DND-41 (cell line): Measurements from ENCODE around the gene LIPG.
"Not testable (repeated sequence)": the region's sequence is repeated elsewhere in the genome, so short reads cannot be mapped to it uniquely, and the experiment has no call there.

Experiments used
- ATAC-seq: fragments of 200-7000 bp; cut with Tn5 transposase; 3 replicates; pipeline ENCODE4 v1.9.1; 2021; ENCODE audit warnings: low read depth; ENCODE audit not compliant: insufficient read depth
- DNase-seq: peaks from one replicate; pipeline ENCODE4 v3.0.0-alpha.2; 2020
- H2AFZ ChIP-seq: 2 replicates; pipeline ENCODE4 v1.6.0; 2012; ENCODE audit warnings: low read depth, low read length
- H3K27ac ChIP-seq: 2 replicates; pipeline ENCODE4 v1.5.1; 2012; ENCODE audit warnings: low read length, inconsistent platforms
- H3K27me3 ChIP-seq: fragments of 200-600 bp; sonication (generic); 2 replicates; pipeline ENCODE4 v1.6.0; 2012; ENCODE audit warnings: low read length, mild to moderate bottlenecking, inconsistent platforms; ENCODE audit not compliant: insufficient read depth, poor library complexity
- H3K36me3 ChIP-seq: 2 replicates; pipeline ENCODE4 v1.5.1; 2012; ENCODE audit warnings: low read length, inconsistent platforms; ENCODE audit not compliant: insufficient read depth
- H3K4me1 ChIP-seq: 2 replicates; pipeline ENCODE4 v1.5.1; 2012; ENCODE audit warnings: mild to moderate bottlenecking, low read length; ENCODE audit not compliant: insufficient read depth
- H3K4me2 ChIP-seq: 2 replicates; pipeline ENCODE4 v1.6.0; 2012; ENCODE audit warnings: mild to moderate bottlenecking, moderate library complexity, low read length, inconsistent platforms; ENCODE audit not compliant: insufficient read depth
- H3K4me3 ChIP-seq, 2 experiments: fragments of 200-600 bp in 1 of 2; shearing (Covaris generic) in 1 of 2; 2 replicates each; pipeline ENCODE4 v1.5.1; 2012 to 2016; ENCODE audit warnings: inconsistent platforms in 2 of 2, low read length in 2 of 2, mild to moderate bottlenecking in 2 of 2, low read depth in 1 of 2, moderate library complexity in 1 of 2
- H3K79me2 ChIP-seq: 2 replicates; pipeline ENCODE4 v1.6.0; 2012; ENCODE audit warnings: low read length, inconsistent platforms; ENCODE audit not compliant: insufficient read depth
- H3K9ac ChIP-seq: 2 replicates; pipeline ENCODE4 v1.6.0; 2012; ENCODE audit warnings: low read depth, mild to moderate bottlenecking, inconsistent platforms, low read length, moderate library complexity
- H3K9me3 ChIP-seq: 2 replicates; pipeline ENCODE4 v1.5.1; 2012; ENCODE audit warnings: low read length, moderate library complexity, mild to moderate bottlenecking, inconsistent platforms; ENCODE audit not compliant: insufficient read depth, severe bottlenecking
- H4K20me1 ChIP-seq: 2 replicates; pipeline ENCODE4 v1.6.0; 2012; ENCODE audit warnings: low read length; ENCODE audit not compliant: insufficient read depth
- EZH2 ChIP-seq: IDR thresholded peaks from 3 replicates; pipeline ENCODE4 v1.6.1; 2012; ENCODE audit warnings: borderline replicate concordance, low read depth, mild to moderate bottlenecking, moderate library complexity, low read length, inconsistent platforms; ENCODE audit not compliant: severe bottlenecking
- TF ChIP-seq, protein P1 (sequence below): IDR thresholded peaks from 2 replicates; pipeline ENCODE4 v1.5.1; 2012; ENCODE audit warnings: borderline replicate concordance, low read length, moderate library complexity, mild to moderate bottlenecking; ENCODE audit not compliant: poor library complexity, severe bottlenecking; ENCODE audit errors: extremely low read depth

LIPG gene

DNA sequence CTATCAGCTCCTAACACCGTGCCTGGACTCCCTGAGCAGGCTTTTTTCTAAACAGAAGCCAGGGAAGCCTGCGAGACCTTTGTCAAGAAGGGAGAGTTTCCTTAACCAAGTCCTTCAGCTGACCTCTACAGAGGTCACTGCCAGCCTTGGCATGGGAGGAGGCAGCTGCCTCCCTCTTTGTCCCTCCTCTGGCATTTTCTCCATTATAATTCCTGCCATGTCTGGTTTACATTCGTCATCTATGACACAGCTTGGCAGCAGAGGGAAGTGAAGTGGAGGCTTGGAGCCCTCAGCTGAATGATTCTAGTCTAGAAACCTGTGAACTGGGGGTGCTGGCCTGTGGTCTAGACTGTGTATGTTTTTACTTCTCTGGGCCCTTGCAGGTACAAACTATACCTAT is 22.5 kb downstream of the LIPG start:
- H3K9me3 ChIP-seq = no peaks in the 10 kb centered on the region
- H3K9ac ChIP-seq = no peak overlapping the region
- ATAC-seq (no peak), DNase-seq (no peak)
- no peaks in the 10 kb centered on the region for H3K79me2 ChIP-seq
- H3K4me3 ChIP-seq = no peak overlapping the region
- H3K27me3 ChIP-seq = peaks cover 12% of the 10 kb centered on the region
- no peak overlapping the region for H2AFZ ChIP-seq
- no peaks in the 10 kb centered on the region for H3K4me1 ChIP-seq
- H3K4me2 ChIP-seq = no peak overlapping the region
- no peaks in the 10 kb centered on the region for H4K20me1 ChIP-seq
- H3K27ac ChIP-seq = no peak overlapping the region
- no peak for TF ChIP-seq EZH2
- TF ChIP-seq, protein P1, sequence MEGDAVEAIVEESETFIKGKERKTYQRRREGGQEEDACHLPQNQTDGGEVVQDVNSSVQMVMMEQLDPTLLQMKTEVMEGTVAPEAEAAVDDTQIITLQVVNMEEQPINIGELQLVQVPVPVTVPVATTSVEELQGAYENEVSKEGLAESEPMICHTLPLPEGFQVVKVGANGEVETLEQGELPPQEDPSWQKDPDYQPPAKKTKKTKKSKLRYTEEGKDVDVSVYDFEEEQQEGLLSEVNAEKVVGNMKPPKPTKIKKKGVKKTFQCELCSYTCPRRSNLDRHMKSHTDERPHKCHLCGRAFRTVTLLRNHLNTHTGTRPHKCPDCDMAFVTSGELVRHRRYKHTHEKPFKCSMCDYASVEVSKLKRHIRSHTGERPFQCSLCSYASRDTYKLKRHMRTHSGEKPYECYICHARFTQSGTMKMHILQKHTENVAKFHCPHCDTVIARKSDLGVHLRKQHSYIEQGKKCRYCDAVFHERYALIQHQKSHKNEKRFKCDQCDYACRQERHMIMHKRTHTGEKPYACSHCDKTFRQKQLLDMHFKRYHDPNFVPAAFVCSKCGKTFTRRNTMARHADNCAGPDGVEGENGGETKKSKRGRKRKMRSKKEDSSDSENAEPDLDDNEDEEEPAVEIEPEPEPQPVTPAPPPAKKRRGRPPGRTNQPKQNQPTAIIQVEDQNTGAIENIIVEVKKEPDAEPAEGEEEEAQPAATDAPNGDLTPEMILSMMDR = no peak
- H3K36me3 ChIP-seq = no peaks in the 10 kb centered on the region

DNA sequence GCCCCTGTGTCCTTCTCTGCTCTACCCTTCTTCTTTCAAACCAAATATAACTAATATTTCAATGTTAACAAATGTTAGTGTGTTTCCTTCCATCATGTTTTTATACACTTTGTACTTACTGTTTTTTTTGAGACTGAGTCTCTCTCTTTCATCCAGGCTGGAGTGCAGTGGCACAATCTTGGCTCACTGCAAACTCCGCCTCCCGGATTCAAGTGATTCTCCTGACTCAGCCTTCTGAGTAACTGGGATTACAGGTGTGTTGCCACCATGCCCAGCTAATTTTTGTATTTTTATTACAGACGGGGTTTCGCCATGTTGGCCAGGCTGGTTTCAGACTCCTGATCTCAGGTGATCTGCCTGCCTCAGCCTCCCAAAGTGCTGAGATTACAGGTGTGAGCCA is 23.1 kb downstream of the LIPG start:
- not testable (repeated sequence) for H3K4me2 ChIP-seq, H3K79me2 ChIP-seq, H3K9ac ChIP-seq, H2AFZ ChIP-seq, H3K4me3 ChIP-seq, H3K27ac ChIP-seq, H3K4me1 ChIP-seq, H3K9me3 ChIP-seq, H3K36me3 ChIP-seq, ATAC-seq, DNase-seq, H4K20me1 ChIP-seq
- peaks cover 12% of the 10 kb centered on the region for H3K27me3 ChIP-seq

DNA sequence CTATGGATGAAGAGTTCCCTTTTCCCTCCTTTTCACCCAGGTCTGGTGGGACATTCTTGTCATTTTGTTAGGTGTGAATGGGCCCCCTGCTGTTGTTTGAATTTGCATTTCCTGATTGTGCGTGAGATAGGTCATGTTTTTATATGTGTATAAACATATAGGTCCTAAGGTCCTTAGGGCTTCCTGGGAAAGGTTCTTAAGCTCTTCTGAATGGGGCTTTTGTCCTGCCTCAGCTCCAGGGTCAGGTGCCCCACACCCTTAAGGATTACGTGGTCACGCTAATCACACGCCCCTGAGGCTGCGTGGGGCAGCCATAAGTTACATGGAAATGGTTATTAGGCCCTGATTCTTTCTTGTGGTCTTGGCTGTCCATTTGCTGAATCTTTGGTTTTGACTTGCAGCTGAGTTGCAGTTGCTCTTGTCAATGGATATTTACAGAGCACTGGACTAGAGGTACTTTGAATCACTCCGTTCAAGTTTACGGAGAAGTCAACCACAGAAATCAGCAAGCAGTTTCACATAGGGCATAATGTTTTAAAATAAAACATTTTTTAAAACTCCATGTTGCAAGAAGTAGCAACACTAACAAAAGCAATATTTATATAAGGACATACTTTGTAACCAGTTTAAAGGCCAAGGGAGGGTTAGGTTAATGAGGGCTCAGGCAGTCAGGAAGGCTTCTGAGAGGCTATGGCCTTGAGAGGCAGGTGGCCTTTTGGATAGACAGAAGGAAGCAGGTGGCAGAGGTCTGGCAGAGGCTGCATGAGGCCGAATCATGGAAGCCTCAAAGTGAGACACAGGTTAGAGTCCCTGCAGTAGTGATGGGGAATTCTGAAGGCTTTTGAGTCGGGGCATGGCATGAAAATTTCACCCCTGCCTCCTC is 24.2 kb downstream of the LIPG start:
- H3K27me3 ChIP-seq = peaks cover 17% of the 10 kb centered on the region
- no peak overlapping the region for H3K27ac ChIP-seq
- H3K9ac ChIP-seq = no peak overlapping the region
- no peak for DNase-seq
- no peak overlapping the region for H3K4me2 ChIP-seq
- H3K36me3 ChIP-seq = no peaks in the 10 kb centered on the region
- H3K79me2 ChIP-seq = no peaks in the 10 kb centered on the region
- no peak overlapping the region for H2AFZ ChIP-seq
- ATAC-seq = no peak
- no peaks in the 10 kb centered on the region for H3K4me1 ChIP-seq
- no peaks in the 10 kb centered on the region for H4K20me1 ChIP-seq
- H3K9me3 ChIP-seq = no peaks in the 10 kb centered on the region
- TF ChIP-seq EZH2 = no peak
- TF ChIP-seq, protein P1 = no peak
- no peak overlapping the region for H3K4me3 ChIP-seq

DNA sequence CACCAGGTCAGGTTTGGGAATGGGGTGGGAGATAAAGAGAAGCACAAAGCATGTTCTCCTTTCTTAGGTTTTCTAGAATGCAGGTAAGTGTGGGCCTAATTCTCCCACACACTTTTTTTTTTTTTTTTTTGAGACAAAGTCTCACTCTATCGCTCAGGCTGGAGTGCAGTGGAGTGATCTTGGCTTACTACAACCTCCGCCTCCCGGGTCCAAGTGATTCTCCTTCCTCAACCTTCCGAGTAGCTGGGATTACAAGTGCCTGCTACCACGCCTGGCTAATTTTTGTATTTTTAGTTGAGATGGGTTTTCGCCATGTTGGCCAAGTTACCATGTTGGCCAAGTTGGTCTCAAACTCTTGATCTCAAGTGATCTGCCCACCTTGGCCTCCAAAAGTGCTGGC is 26.3 kb downstream of the LIPG start:
- Histone ChIP-seq H3K9me3 (no peaks in the 10 kb centered on the region), H3K27ac (no peak overlapping the region), H3K9ac (no peak overlapping the region), H3K4me1 (no peaks in the 10 kb centered on the region), H3K36me3 (no peaks in the 10 kb centered on the region), H2AFZ (no peak overlapping the region), H4K20me1 (no peaks in the 10 kb centered on the region), H3K27me3 (peaks cover 17% of the 10 kb centered on the region), H3K79me2 (no peaks in the 10 kb centered on the region), H3K4me3 (no peak overlapping the region), H3K4me2 (no peak overlapping the region)
- no peak for DNase-seq
- TF ChIP-seq, protein P1 = no peak
- no peak for TF ChIP-seq EZH2
- ATAC-seq = no peak
